Pancreas (tissue), 10 donors: ENCODE results near the gene GPR152. TPM values are rescaled to one million over a fixed set of nuclear protein-coding genes. Genes with fewer than 3 reads are reported as not detected.
A peak's percentile ranks its signal among the peaks of the same experiment; 100 is the strongest.

ENCODE experiments used
- ATAC-seq, 4 donors: fragments of 200-7000 bp; cut with Tn5 transposase; one replicate each; pipeline versions ENCODE4 v1.8.0 to v1.9.1; 2020; ENCODE audit warnings: mild to moderate bottlenecking in 4 of 4, moderate library complexity in 4 of 4
- DNase-seq, 6 donors: peaks; one replicate each; pipeline ENCODE4 v3.0.0-alpha.2; 2020
- FAIRE-seq: peaks from 2 replicates; lab custom pipeline; 2012; peaks lifted over from hg19 to GRCh38; lab: Jason Lieb, UNC
- H3K27ac ChIP-seq, 4 donors: fragments of 200-600 bp; sonication (generic); 1 replicate in 3 of 4; 2 replicates in 1 of 4; pipeline versions ENCODE4 v1.5.0 to v1.8.0; 2020
- H3K27me3 ChIP-seq, 4 donors: fragments of 200-600 bp; one replicate each; pipeline ENCODE4 v1.8.0; 2021
- H3K36me3 ChIP-seq, 3 donors: fragments of 200-600 bp; sonication (generic) in 1 of 3; one replicate each; pipeline versions ENCODE4 v1.5.0 to v1.8.0; 2020 to 2021
- H3K4me1 ChIP-seq, 3 donors: fragments of 200-600 bp; one replicate each; pipeline ENCODE4 v1.8.0; 2021
- H3K4me3 ChIP-seq, 4 donors: fragments of 200-600 bp; sonication (generic) in 2 of 4; one replicate each; pipeline versions ENCODE4 v1.5.0 to v1.8.0; 2020 to 2021
- H3K9me3 ChIP-seq, 4 donors: fragments of 200-600 bp; one replicate each; pipeline ENCODE4 v1.8.0; 2021
- CTCF ChIP-seq, 4 donors: fragments of 200-600 bp; sonication (generic) in 3 of 4; IDR thresholded peaks; one replicate each; pipeline versions ENCODE4 v1.5.0 to v1.8.0; 2021; ENCODE audit warnings: antibody characterized with exemption in 4 of 4
- WGBS, 2 donors: extraction: QIAGEN DNeasy Blood & Tissue Kit; methylation state at CpG; one replicate each; pipeline ENCODE4 v1.1.7; 2013; 5-methylcytosine and 5-hydroxymethylcytosine counted together
- intact Hi-C, 3 donors: fragments of 100-400 bp; cut with DNase I; formaldehyde crosslinking; loops; one replicate each; pipeline versions ENCODE4 v1.11.1 to v1.14.2; 2022
- polyA plus RNA-seq, 2 donors: library from polyadenylated mRNA; stranded (reverse); fragments of 200-250 nt; gene quantifications; one replicate each; pipeline ENCODE4 v1.2.3, GENCODE V29; 2013
- total RNA-seq, 6 donors: library from RNA; stranded (reverse); fragmentation: NEBNext Ultra II Directional in 4 of 6; extraction: Animal tissue kit (Norgen Biotek cat#: 25700) in 4 of 6; gene quantifications; one replicate each; pipeline versions ENCODE4 v1.2.1 to v1.2.4, GENCODE V29; 2021 to 2023
- donor health status: healthy with polysubstance abuse.
- donor health status: DM: no; HTN: no; CAD: no; lungs with moderate emphysema.
- donor health status: DM: no; HTN: no; CAD: no.
- donor health status: control.
- donor health status: control.
- donor health status: Bipolar disorder and iron deficiency.
- donor health status: DM: yes; HTN: yes; CAD: no.
- donor health status: DM: no; HTN: no; CAD: no.
- donor health status: DM: no; HTN: no; CAD: no.
- donor health status: DM: yes; HTN: yes; CAD: no.

GPR152 gene
- total and polyA plus RNA-seq, 8 donors, result not detected

- peak in 1 of 4 donors; percentile 2 for ATAC-seq
- Histone ChIP-seq H3K27me3 (no peaks in the 10 kb centered on the region), H3K27ac (no peak overlapping the region)
Measured at GRCh38 chr11:67406969-67407687, 45.4 kb downstream of the GPR152 start.

GRCh38 chr11:67406420-67406968, 46.0 kb downstream of the GPR152 start:
- intact Hi-C loops, result no loop called here
- no peak for FAIRE-seq

More at GRCh38 chr11:67406969-67407687, 45.4 kb downstream of the GPR152 start:
- peaks cover 0 to 3% (median 3%) of the 10 kb centered on the region in 3 donors for H3K4me1 ChIP-seq
- no peak overlapping the region for H3K4me3 ChIP-seq
- intact Hi-C loops, result no loop called here
- DNase-seq (peak in 1 of 6 donors; percentile 62), FAIRE-seq (no peak)
- no peak for TF ChIP-seq CTCF (IDR thresholded peaks at IDR 0.05)
- no peaks in the 10 kb centered on the region for H3K36me3 ChIP-seq
- 32% methylated on average over 12 of the region's 12 CpGs for WGBS, 2 donors
- H3K9me3 ChIP-seq, result no peaks in the 10 kb centered on the region

GRCh38 chr11:67405688-67406339, 46.7 kb downstream of the GPR152 start:
- no peaks in the 10 kb centered on the region for H3K36me3 ChIP-seq
- no peaks in the 10 kb centered on the region for H3K27me3 ChIP-seq
- TF ChIP-seq CTCF (IDR thresholded peaks at IDR 0.05), result no peak
- WGBS, 2 donors, result 69 to 71% methylated on average over 9 of the region's 9 CpGs
- H3K9me3 ChIP-seq, result no peaks in the 10 kb centered on the region
- intact Hi-C loops, result no loop called here
- ATAC-seq (no peak), FAIRE-seq (no peak), DNase-seq (peak in 1 of 6 donors; percentile 69)
- H3K4me3 ChIP-seq, result no peak overlapping the region
- H3K4me1 ChIP-seq, result peaks cover 0 to 4% (median 4%) of the 10 kb centered on the region in 3 donors
- no peak overlapping the region for H3K27ac ChIP-seq

More at GRCh38 chr11:67406420-67406968, 46.0 kb downstream of the GPR152 start:
- ATAC-seq, result no peak
- H3K4me3 ChIP-seq, result no peak overlapping the region
- no peaks in the 10 kb centered on the region for H3K36me3 ChIP-seq
- no peak for TF ChIP-seq CTCF (IDR thresholded peaks at IDR 0.05)
- H3K27ac ChIP-seq, result no peak overlapping the region
- WGBS, 2 donors, result 66 to 77% methylated on average over 10 to 18 of the region's 18 CpGs
- peaks cover 0 to 4% (median 4%) of the 10 kb centered on the region in 3 donors for H3K4me1 ChIP-seq
- no peaks in the 10 kb centered on the region for H3K27me3 ChIP-seq
- H3K9me3 ChIP-seq, result no peaks in the 10 kb centered on the region
- peak in 1 of 6 donors; percentile 74 for DNase-seq

- ATAC-seq, result no peak
- Histone ChIP-seq H3K36me3 (no peaks in the 10 kb centered on the region), H3K27ac (no peak overlapping the region), H3K9me3 (no peaks in the 10 kb centered on the region), H3K4me3 (no peak overlapping the region), H3K27me3 (no peaks in the 10 kb centered on the region), H3K4me1 (peaks cover 4 to 10% (median 5%) of the 10 kb centered on the region in 3 donors)
- no peak for FAIRE-seq
- peak in 1 of 6 donors; percentile 70 for DNase-seq
- TF ChIP-seq CTCF (IDR thresholded peaks at IDR 0.05), result no peak
- intact Hi-C loops, result no loop called here
- 84 to 94% methylated on average over 6 of the region's 6 CpGs for WGBS, 2 donors
Measured at GRCh38 chr11:67405196-67405567, 47.3 kb downstream of the GPR152 start.
